ENCODE measurements around the gene ABT1. TPM values are rescaled to one million over a fixed set of nuclear protein-coding genes. Genes with fewer than 3 reads are reported as not detected.
A peak's percentile ranks its signal among the peaks of the same experiment; 100 is the strongest.

The ABT1 gene
- total RNA-seq, 1 donor: 16.4 TPM

GRCh38 chr6:26581164-26581915 lies 15.4 kb upstream of the ABT1 start:
- no peak for DNase-seq (ENCODE audit: low read depth)
- TF ChIP-seq CTCF (IDR thresholded peaks at IDR 0.05; ENCODE audit: insufficient read depth, low read depth, low read length): no peak
- no peak overlapping the region for H3K4me3 ChIP-seq (ENCODE audit: low read depth, low read length)

- DNase-seq (ENCODE audit: low read depth): no peak
- TF ChIP-seq CTCF (IDR thresholded peaks at IDR 0.05; ENCODE audit: insufficient read depth, low read depth, low read length): no peak
- no peak overlapping the region for H3K4me3 ChIP-seq (ENCODE audit: low read depth, low read length)
These were observed 7.8 kb upstream of the ABT1 start for GRCh38 chr6:26588965-26589364.

- TF ChIP-seq CTCF (IDR thresholded peaks at IDR 0.05; ENCODE audit: insufficient read depth, low read depth, low read length): no peak
- H3K4me3 ChIP-seq (ENCODE audit: low read depth, low read length): no peak overlapping the region
- DNase-seq (ENCODE audit: low read depth): peak; percentile 32
These were observed 4.1 kb upstream of the ABT1 start for GRCh38 chr6:26592649-26593048.

- no peak overlapping the region for H3K4me3 ChIP-seq (ENCODE audit: low read depth, low read length)
- TF ChIP-seq CTCF (IDR thresholded peaks at IDR 0.05; ENCODE audit: insufficient read depth, low read depth, low read length): no peak
- DNase-seq (ENCODE audit: low read depth): no peak
These were observed 3.2 kb upstream of the ABT1 start for GRCh38 chr6:26593278-26594130.

- no peak overlapping the region for H3K4me3 ChIP-seq (ENCODE audit: low read depth, low read length)
- no peak for TF ChIP-seq CTCF (IDR thresholded peaks at IDR 0.05; ENCODE audit: insufficient read depth, low read depth, low read length)
- no peak for DNase-seq (ENCODE audit: low read depth)
These were observed 2.6 kb upstream of the ABT1 start for GRCh38 chr6:26594131-26594498.

- DNase-seq (ENCODE audit: low read depth): peak; percentile 57
- no peak for TF ChIP-seq CTCF (IDR thresholded peaks at IDR 0.05; ENCODE audit: insufficient read depth, low read depth, low read length)
- peak overlapping the region; percentile 100 for H3K4me3 ChIP-seq (ENCODE audit: low read depth, low read length)
These were observed 1.8 kb upstream of the ABT1 start for GRCh38 chr6:26594730-26595632.
